Esophagus (tissue), 2 donors: ENCODE measurements around the gene MED27. TPM values are rescaled to one million over a fixed set of nuclear protein-coding genes. Genes with fewer than 3 reads are reported as not detected.

Experiments
- H3K27ac ChIP-seq, 2 donors: one replicate each; pipeline ENCODE4 v1.5.1; 2013; ENCODE audit warnings: low read depth in 2 of 2, mild to moderate bottlenecking in 2 of 2, inconsistent platforms in 1 of 2, low read length in 1 of 2, moderate library complexity in 1 of 2
- H3K27me3 ChIP-seq, 2 donors: one replicate each; pipeline ENCODE4 v1.6.1; 2013; ENCODE audit warnings: low read length in 2 of 2, control low read depth in 1 of 2, mild to moderate bottlenecking in 1 of 2; ENCODE audit not compliant: insufficient read depth in 2 of 2, control insufficient read depth in 1 of 2
- H3K36me3 ChIP-seq, 2 donors: one replicate each; pipeline ENCODE4 v1.6.1; 2013; ENCODE audit warnings: low read length in 1 of 2; ENCODE audit not compliant: control insufficient read depth in 2 of 2, insufficient read depth in 2 of 2
- H3K4me1 ChIP-seq, 2 donors: one replicate each; pipeline ENCODE4 v1.6.1; 2013; ENCODE audit warnings: low read length in 1 of 2; ENCODE audit not compliant: control insufficient read depth in 2 of 2, insufficient read depth in 2 of 2
- H3K4me3 ChIP-seq, 2 donors: one replicate each; pipeline ENCODE4 v1.5.1; 2013; ENCODE audit warnings: low read length in 2 of 2, mild to moderate bottlenecking in 2 of 2, low read depth in 1 of 2, moderate library complexity in 1 of 2
- H3K9me3 ChIP-seq, 2 donors: one replicate each; pipeline ENCODE4 v1.6.1; 2013; ENCODE audit warnings: mild to moderate bottlenecking in 2 of 2, low read depth in 1 of 2, low read length in 1 of 2, moderate library complexity in 1 of 2; ENCODE audit not compliant: control insufficient read depth in 2 of 2, insufficient read depth in 1 of 2
- WGBS, 2 donors: extraction: QIAGEN DNeasy Blood & Tissue Kit; methylation state at CpG; one replicate each; pipeline ENCODE4 v1.1.7; 2013; 5-methylcytosine and 5-hydroxymethylcytosine counted together
- polyA plus RNA-seq, 2 donors: library from polyadenylated mRNA; stranded (reverse); fragments of 200-250 nt; gene quantifications; one replicate each; pipeline ENCODE4 v1.2.3, GENCODE V29; 2013
- donor health status: healthy with polysubstance abuse.
- donor health status: Bipolar disorder and iron deficiency.

MED27 gene
- polyA plus RNA-seq, 2 donors = 6.1 to 19.2 TPM

DNA sequence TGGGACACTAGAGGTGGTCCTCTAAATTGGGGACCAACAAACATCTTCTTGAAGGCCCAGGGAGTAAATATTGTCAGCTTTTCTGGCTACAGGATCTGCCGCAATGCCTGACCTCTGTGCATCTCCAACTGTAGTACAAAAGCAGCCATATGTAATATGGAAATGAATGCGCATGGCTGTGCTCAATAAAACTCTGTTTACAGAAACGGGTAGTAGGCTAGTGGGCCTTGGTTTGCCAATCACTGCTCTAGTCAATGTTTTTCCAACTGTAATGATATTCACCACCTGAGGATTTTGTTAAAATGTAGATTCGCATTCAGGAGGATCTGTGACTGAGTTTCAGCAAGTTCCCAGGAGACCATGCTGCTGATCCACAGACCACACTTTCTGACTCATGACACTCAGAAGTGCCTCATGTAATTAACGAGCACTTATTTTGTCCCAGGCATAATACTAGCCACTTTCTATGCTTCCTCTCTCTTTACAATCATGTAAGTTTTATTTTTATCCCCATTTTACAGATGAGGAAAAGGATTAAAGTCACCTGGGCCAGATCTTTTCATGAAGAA, 96.9 kb downstream of the MED27 start:
- Histone ChIP-seq H3K36me3 (no peaks in the 10 kb centered on the region), H3K27ac (no peak overlapping the region), H3K27me3 (no peaks in the 10 kb centered on the region), H3K4me1 (no peaks in the 10 kb centered on the region), H3K4me3 (no peak overlapping the region), H3K9me3 (no peaks in the 10 kb centered on the region)
- WGBS, 2 donors = 77 to 84% methylated on average over 5 of the region's 5 CpGs

DNA sequence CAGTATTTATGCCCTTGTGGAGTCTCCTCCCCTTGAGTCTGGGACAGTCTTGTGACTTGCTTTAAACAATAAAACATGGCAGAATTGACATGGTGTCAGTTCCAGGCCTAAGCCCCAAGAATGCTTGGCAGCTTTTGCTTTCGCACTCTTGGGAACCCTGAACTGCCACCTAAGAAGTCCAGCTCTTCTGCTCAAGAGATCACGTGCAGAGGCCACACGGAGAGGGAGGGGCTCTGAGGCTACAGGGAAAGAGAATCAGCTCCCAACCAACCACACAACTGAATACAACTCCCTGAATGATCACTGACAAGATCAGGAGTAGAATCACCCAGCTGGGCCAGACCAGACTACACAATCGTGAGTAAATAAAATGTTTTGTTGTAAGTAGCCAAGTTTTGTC, 97.6 kb downstream of the MED27 start:
- Histone ChIP-seq H3K36me3 (no peaks in the 10 kb centered on the region), H3K27me3 (no peaks in the 10 kb centered on the region), H3K4me1 (no peaks in the 10 kb centered on the region), H3K4me3 (no peak overlapping the region), H3K9me3 (no peaks in the 10 kb centered on the region), H3K27ac (no peak overlapping the region)
- 93 to 94% methylated on average over 4 of the region's 4 CpGs for WGBS, 2 donors

DNA sequence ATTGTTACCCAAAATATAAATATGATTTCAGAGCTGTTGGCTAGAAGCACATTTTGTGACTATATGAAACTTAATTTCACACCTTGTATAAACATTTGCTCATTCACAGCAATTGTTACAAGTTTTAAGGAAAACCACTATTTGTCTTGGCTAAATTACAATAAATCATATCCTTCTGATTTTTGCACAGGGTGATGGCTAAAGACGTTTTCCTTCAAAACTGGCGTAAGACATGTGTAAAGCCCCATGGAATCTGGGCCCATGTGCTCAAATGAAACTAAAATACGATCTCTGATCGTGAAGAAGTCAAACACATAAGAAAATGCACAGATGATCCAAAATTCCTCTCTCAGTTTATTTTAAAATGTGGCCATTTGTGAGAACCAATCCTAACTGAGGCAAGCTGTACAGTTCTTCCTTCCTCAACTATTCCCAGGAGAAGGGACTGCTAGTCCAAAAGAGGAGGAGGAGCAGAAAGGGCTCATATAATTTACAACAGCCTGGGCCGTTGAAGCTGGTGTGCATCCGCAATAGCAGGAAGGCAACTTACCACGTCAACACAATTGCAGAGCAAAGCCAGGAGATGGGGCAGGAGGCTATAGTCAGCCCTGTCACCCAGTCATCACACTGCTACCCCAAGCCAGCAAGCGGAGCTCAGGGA, 98.4 kb downstream of the MED27 start:
- Histone ChIP-seq H3K4me3 (no peak overlapping the region), H3K9me3 (no peaks in the 10 kb centered on the region), H3K27ac (no peak overlapping the region), H3K4me1 (no peaks in the 10 kb centered on the region), H3K27me3 (no peaks in the 10 kb centered on the region), H3K36me3 (no peaks in the 10 kb centered on the region)
- WGBS, 2 donors = 67 to 68% methylated on average over 8 of the region's 8 CpGs

DNA sequence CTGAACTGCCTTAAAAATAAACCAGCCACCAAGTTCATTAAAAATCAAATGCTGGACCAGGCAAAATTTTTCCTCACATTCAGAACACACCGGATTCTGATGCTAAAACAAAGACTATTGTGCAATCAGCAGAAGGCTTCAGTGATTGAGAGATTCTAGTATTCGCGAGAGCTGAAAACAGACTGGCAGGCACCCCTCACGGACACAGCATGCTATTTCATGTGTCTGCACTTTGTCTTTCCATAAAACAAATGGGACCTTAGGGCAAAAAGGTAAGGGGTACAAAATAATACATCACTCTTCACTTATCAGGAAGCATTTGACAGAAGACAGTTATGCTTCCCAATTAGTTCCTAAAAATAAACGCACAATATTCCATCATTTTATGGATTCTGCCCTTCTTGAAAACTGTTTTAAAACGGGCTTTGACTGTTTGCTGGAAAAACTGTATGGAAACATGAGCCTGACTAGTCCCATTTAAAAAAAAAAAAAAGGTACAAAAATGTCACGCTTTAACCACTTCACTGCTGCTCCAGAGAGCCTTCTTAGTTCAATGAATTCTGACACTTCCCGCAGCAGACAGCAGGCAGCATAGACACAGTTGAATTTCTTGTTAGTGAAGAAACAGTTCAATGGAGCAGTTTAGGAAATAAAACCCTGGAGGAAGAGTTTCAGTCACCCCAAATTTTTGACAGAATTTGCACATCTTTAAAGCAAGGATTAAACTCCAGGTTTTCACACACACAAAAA, 99.2 kb downstream of the MED27 start:
- Histone ChIP-seq H3K4me3 (no peak overlapping the region), H3K36me3 (no peaks in the 10 kb centered on the region), H3K4me1 (no peaks in the 10 kb centered on the region), H3K27ac (no peak overlapping the region), H3K27me3 (no peaks in the 10 kb centered on the region), H3K9me3 (no peaks in the 10 kb centered on the region)
- 67 to 73% methylated on average over 8 of the region's 8 CpGs for WGBS, 2 donors

DNA sequence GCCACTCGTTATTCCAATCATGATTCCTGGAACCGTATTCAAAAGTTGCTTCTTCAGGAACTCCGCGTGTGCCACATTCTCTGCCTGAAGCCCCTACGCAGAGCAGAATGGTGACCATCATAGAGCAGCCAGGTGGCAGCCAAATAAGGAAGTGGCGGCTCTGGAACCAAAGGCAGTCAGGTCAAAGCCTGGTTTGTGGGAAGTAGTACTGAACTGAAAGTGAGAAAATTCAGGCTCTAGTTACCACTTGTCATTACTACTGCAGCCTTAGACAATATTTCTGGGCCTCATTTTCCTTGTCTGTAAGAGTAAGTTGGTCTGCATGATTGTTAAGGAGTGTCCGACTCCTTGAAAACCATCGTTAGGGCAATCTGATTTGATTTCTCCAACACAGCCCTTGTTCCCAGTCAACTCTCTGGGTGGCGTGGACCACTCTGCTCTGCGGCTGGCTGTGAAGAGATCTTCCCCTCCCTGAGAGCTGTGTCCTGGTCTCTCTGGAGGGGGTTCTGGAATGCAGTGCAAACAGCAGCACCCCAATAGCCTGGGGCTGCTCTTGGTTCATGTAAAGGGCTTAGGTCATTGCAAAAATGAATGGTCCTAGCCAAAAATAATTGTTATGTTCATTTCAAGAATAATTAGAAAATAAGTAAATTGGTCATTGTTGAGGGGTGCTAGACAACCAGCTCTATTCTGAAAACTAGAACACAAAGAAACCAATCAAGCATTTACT, 102.4 kb downstream of the MED27 start:
- WGBS, 2 donors = 92% methylated on average over 10 of the region's 10 CpGs
- Histone ChIP-seq H3K9me3 (no peaks in the 10 kb centered on the region), H3K27ac (no peak overlapping the region), H3K4me3 (no peak overlapping the region), H3K27me3 (no peaks in the 10 kb centered on the region), H3K36me3 (no peaks in the 10 kb centered on the region), H3K4me1 (no peaks in the 10 kb centered on the region)

DNA sequence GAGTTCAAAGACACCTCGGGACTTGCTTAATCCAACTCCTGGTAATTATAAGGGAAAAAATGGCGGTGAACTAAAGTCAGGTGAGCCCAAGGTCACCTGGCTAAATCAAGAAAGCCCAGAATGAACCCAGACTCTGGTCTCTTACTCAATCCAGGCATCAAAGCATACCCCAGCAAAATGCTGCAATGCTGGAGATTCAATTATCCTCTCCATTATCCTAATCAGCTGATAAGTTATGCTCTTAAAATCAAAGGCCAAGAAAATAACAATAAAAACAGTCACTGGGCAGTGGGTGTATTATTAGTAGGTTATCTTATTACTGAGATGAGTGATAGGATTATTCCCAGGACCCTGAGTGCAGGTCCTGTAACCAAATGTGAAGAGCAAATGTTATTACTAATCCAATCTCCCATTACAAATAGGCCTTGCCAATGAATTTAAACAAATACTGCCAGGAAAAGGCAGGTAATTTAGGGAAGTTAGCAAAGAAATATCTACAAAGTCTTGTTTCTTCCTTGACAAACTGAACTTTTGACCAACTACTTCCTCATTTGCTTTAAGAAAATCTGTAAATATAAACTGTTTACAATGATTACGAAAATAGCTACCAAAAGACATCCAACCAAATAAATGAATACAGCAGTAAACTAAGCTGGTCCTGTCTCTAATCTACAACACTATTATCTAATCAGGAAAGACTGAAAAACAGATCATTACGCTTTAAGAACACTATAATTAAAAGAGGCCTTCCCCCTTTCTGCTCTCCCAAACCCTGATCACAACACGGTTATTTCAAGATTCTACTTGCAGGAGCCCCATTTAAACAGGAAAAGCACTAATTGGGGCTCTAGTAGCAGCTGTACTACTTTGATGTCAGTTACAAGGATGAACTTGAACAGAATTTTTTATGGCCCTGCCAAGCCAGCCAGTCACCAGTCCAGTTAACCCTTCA, 103.2 kb downstream of the MED27 start:
- no peaks in the 10 kb centered on the region for H3K4me1 ChIP-seq
- no peak overlapping the region for H3K4me3 ChIP-seq
- WGBS, 2 donors = 79 to 82% methylated on average over 5 of the region's 5 CpGs
- peaks cover 0 to under 1% of the 10 kb centered on the region in 2 donors for H3K36me3 ChIP-seq
- H3K27me3 ChIP-seq = no peaks in the 10 kb centered on the region
- H3K27ac ChIP-seq = no peak overlapping the region
- H3K9me3 ChIP-seq = no peaks in the 10 kb centered on the region

DNA sequence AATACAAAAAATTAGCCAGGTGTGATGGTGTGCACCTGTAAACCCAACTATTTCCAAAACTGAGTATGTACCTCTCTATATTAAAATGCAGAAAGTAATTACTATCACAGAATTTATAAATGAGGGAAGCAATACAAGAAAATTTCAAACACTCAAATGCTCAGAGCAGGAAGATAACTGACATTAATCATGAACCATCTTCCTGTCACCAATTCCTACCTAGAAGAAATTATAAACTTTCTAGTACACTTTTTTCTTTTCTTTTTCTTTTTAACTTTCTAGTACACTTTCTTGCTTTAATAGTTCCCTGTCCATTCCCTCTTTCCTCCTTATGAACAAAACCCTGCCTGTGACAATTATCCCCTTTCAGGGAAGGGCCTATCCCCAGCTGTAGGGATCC, 106.8 kb downstream of the MED27 start:
- peaks cover 0 to 4% of the 10 kb centered on the region in 2 donors for H3K36me3 ChIP-seq
- H3K27ac ChIP-seq = no peak overlapping the region
- no peaks in the 10 kb centered on the region for H3K27me3 ChIP-seq
- H3K4me1 ChIP-seq = no peaks in the 10 kb centered on the region
- no peaks in the 10 kb centered on the region for H3K9me3 ChIP-seq
- H3K4me3 ChIP-seq = no peak overlapping the region

DNA sequence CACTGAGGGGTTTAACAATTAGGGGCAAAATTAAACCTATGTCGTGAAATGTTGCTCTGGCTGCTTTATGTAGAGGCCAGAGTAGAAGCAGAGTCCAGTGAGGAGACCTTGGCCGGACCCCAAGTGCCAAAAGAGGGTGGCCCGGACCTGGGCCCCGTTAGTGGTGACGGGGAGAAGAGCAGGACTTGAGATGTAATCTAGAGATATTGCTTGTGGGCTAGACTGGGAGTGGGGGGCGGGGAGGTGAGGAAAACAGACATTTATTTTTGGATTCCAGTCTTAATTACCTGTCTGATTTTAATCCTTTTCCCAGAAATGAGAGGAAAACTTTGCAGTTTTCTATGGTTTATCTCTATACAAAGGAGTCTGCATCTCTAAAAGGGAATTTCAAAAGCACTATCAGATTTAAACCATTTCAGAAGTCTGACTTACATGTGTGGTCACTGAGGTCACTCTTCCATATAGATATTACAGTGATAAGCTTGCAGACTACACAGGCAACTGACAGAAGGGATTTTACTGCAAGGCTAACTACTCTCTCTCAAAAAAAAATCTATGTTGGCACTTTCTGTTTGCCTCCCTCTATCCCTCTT, 108.1 kb downstream of the MED27 start:
- no peaks in the 10 kb centered on the region for H3K27me3 ChIP-seq
- H3K27ac ChIP-seq = no peak overlapping the region
- H3K9me3 ChIP-seq = no peaks in the 10 kb centered on the region
- no peaks in the 10 kb centered on the region for H3K4me1 ChIP-seq
- H3K36me3 ChIP-seq = peaks cover 0 to 4% of the 10 kb centered on the region in 2 donors
- 95 to 96% methylated on average over 6 of the region's 6 CpGs for WGBS, 2 donors
- H3K4me3 ChIP-seq = no peak overlapping the region
